ENCODE data around the gene TRMU.

DNA sequence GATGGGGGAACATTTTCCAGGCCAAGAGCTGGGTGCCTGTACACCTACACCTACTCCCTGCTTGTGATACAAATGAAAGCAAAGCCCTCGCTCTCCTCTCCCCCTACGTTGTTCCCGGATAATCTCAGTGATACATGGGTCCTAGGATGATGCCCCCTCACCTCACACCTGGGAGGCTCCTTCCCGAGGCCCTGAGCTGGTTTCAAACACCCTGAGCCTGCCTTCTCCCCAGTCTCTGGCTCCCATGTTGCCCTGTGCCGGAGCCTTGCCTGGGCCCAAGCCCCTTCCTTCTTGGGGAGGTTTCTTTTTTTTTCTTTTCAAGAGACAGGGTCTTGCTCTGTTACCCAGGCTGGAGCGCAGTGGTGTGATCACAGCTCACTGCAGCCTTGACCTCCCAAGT, 23.3 kb downstream of the TRMU start:
- TF ChIP-seq PATZ1 (CRISPR knock-in tag; IDR thresholded peaks at IDR 0.05; ENCODE audit: borderline replicate concordance): no peak
- TF ChIP-seq ZNF8 (CRISPR knock-in tag; IDR thresholded peaks at IDR 0.05): no peak
- TF ChIP-seq ZFP3 (CRISPR knock-in tag; IDR thresholded peaks at IDR 0.05): no peak
- TF ChIP-seq PPARA (CRISPR knock-in tag; IDR thresholded peaks at IDR 0.05; ENCODE audit: borderline replicate concordance): no peak
- no peak for TF ChIP-seq BACH2 (CRISPR knock-in tag; IDR thresholded peaks at IDR 0.05; ENCODE audit: borderline replicate concordance)
- TF ChIP-seq, protein P1, sequence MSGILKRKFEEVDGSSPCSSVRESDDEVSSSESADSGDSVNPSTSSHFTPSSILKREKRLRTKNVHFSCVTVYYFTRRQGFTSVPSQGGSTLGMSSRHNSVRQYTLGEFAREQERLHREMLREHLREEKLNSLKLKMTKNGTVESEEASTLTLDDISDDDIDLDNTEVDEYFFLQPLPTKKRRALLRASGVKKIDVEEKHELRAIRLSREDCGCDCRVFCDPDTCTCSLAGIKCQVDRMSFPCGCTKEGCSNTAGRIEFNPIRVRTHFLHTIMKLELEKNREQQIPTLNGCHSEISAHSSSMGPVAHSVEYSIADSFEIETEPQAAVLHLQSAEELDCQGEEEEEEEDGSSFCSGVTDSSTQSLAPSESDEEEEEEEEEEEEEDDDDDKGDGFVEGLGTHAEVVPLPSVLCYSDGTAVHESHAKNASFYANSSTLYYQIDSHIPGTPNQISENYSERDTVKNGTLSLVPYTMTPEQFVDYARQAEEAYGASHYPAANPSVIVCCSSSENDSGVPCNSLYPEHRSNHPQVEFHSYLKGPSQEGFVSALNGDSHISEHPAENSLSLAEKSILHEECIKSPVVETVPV (CRISPR knock-in tag; IDR thresholded peaks at IDR 0.05): no peak
- no peak for TF ChIP-seq TOX (CRISPR knock-in tag; IDR thresholded peaks at IDR 0.05; ENCODE audit: borderline replicate concordance)
- no peak for TF ChIP-seq ZFP30 (CRISPR knock-in tag; IDR thresholded peaks at IDR 0.05)
- TF ChIP-seq CSDC2 (CRISPR knock-in tag; IDR thresholded peaks at IDR 0.05): no peak
- TF ChIP-seq ZC3H10 (CRISPR knock-in tag; IDR thresholded peaks at IDR 0.05): no peak
- TF ChIP-seq, protein P2, sequence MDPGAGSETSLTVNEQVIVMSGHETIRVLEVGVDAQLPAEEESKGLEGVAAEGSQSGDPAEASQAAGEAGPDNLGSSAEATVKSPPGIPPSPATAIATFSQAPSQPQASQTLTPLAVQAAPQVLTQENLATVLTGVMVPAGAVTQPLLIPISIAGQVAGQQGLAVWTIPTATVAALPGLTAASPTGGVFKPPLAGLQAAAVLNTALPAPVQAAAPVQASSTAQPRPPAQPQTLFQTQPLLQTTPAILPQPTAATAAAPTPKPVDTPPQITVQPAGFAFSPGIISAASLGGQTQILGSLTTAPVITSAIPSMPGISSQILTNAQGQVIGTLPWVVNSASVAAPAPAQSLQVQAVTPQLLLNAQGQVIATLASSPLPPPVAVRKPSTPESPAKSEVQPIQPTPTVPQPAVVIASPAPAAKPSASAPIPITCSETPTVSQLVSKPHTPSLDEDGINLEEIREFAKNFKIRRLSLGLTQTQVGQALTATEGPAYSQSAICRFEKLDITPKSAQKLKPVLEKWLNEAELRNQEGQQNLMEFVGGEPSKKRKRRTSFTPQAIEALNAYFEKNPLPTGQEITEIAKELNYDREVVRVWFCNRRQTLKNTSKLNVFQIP (CRISPR knock-in tag; IDR thresholded peaks at IDR 0.05; ENCODE audit: borderline replicate concordance, low read depth): no peak
- TF ChIP-seq RARB (CRISPR knock-in tag; IDR thresholded peaks at IDR 0.05): no peak
